ENCODE data around the gene SLC6A9.

DNA sequence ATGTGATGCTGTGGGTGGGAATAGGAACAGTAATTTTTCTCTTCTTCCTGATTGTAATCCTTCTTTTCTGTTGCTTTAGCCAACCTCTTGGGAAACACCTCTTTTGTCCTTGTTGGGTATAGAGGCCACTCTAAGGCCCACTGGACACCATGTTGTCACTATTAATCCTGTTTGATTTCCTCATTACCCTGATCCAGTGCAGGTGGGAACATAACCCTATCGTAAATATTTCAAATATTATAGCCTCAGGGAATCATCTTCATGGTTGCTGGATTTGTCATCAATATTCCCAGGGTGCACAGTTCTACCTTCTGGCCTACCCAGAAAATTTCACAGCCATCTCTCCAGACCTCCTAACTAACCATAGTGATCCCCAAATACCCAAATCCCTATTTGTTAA lies 27.9 kb upstream of the SLC6A9 start:
- TF ChIP-seq, protein P1, sequence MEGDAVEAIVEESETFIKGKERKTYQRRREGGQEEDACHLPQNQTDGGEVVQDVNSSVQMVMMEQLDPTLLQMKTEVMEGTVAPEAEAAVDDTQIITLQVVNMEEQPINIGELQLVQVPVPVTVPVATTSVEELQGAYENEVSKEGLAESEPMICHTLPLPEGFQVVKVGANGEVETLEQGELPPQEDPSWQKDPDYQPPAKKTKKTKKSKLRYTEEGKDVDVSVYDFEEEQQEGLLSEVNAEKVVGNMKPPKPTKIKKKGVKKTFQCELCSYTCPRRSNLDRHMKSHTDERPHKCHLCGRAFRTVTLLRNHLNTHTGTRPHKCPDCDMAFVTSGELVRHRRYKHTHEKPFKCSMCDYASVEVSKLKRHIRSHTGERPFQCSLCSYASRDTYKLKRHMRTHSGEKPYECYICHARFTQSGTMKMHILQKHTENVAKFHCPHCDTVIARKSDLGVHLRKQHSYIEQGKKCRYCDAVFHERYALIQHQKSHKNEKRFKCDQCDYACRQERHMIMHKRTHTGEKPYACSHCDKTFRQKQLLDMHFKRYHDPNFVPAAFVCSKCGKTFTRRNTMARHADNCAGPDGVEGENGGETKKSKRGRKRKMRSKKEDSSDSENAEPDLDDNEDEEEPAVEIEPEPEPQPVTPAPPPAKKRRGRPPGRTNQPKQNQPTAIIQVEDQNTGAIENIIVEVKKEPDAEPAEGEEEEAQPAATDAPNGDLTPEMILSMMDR (IDR thresholded peaks at IDR 0.05; ENCODE audit: poor library complexity) = no peak
- no peak for TF ChIP-seq EZH2 (IDR thresholded peaks at IDR 0.05; ENCODE audit: borderline replicate concordance)

All from hepatocyte (in vitro differentiated cells).